OCI-LY1 (cell line): ENCODE measurements around the gene PLPP7.

Experiments
- H2AFZ ChIP-seq: fragments of 200-600 bp; sonication (generic), shearing (Covaris generic); 2 replicates; pipeline ENCODE4 v1.6.0; 2014; ENCODE audit warnings: antibody characterized with exemption, mild to moderate bottlenecking, low read length
- H3F3A ChIP-seq: fragments of 200-600 bp; sonication (generic), shearing (Covaris generic); 2 replicates; pipeline ENCODE4 v1.6.0; 2014; ENCODE audit warnings: mild to moderate bottlenecking, antibody characterized with exemption, low read length, moderate library complexity; ENCODE audit not compliant: insufficient read depth
- H3K27ac ChIP-seq: fragments of 200-600 bp; sonication (generic); 2 replicates; pipeline ENCODE4 v1.5.1; 2014; ENCODE audit warnings: low read length, mixed run types, mild to moderate bottlenecking, low read depth; ENCODE audit not compliant: poor library complexity, severe bottlenecking
- H3K27me3 ChIP-seq: fragments of 200-600 bp; sonication (generic); 2 replicates; pipeline ENCODE4 v1.6.0; 2014; ENCODE audit warnings: antibody characterized with exemption, mild to moderate bottlenecking, low read length, moderate library complexity; ENCODE audit not compliant: insufficient read depth
- H3K36me3 ChIP-seq: fragments of 200-600 bp; sonication (generic); 2 replicates; pipeline ENCODE4 v1.6.1; 2014; ENCODE audit warnings: mild to moderate bottlenecking, antibody characterized with exemption, low read length, moderate library complexity, mixed read lengths; ENCODE audit not compliant: insufficient read depth
- H3K4me1 ChIP-seq: fragments of 200-600 bp; sonication (generic); 2 replicates; pipeline ENCODE4 v1.5.1; 2014; ENCODE audit warnings: mild to moderate bottlenecking, low read length, moderate library complexity; ENCODE audit not compliant: insufficient read depth, severe bottlenecking
- H3K4me2 ChIP-seq: fragments of 200-600 bp; sonication (generic), shearing (Covaris generic); 2 replicates; pipeline ENCODE4 v1.6.1; 2014; ENCODE audit warnings: low read length
- H3K4me3 ChIP-seq: fragments of 200-600 bp; sonication (generic); 2 replicates; pipeline ENCODE4 v1.5.1; 2014; ENCODE audit warnings: low read length, low read depth, mild to moderate bottlenecking, mixed read lengths; ENCODE audit not compliant: poor library complexity, severe bottlenecking
- H3K79me2 ChIP-seq: fragments of 200-600 bp; shearing (Covaris generic); 2 replicates; pipeline ENCODE4 v1.6.1; 2016; ENCODE audit warnings: mixed run types, low read length, mixed read lengths; ENCODE audit not compliant: insufficient read depth
- H3K9ac ChIP-seq: fragments of 200-600 bp; sonication (generic), shearing (Covaris generic); 2 replicates; pipeline ENCODE4 v1.6.1; 2014; ENCODE audit warnings: mild to moderate bottlenecking, low read length, mixed read lengths
- H3K9me2 ChIP-seq: fragments of 200-600 bp; sonication (generic), shearing (Covaris generic); 2 replicates; pipeline ENCODE4 v1.6.1; 2014; ENCODE audit warnings: low read depth, mild to moderate bottlenecking, low read length, mixed read lengths
- H3K9me3 ChIP-seq: fragments of 200-600 bp; shearing (Covaris generic); 2 replicates; pipeline ENCODE4 v1.6.1; 2014; ENCODE audit warnings: low read length, mixed read lengths
- H4K20me1 ChIP-seq: fragments of 200-600 bp; sonication (generic), shearing (Covaris generic); 2 replicates; pipeline ENCODE4 v1.6.0; 2016; ENCODE audit warnings: mild to moderate bottlenecking, low read length; ENCODE audit not compliant: insufficient read depth
- CTCF ChIP-seq: fragments of 200-600 bp; sonication (generic), shearing (Covaris generic); IDR thresholded peaks from 2 replicates; pipeline ENCODE4 v1.5.1; 2017; ENCODE audit warnings: mild to moderate bottlenecking, antibody characterized with exemption, low read length, moderate library complexity, mixed read lengths
- EZH2 ChIP-seq: fragments of 200-600 bp; sonication (generic), shearing (Covaris generic); IDR thresholded peaks from 2 replicates; pipeline ENCODE4 v1.8.0; 2017; ENCODE audit warnings: borderline replicate concordance, mixed run types, mild to moderate bottlenecking, antibody characterized with exemption, low read length, moderate library complexity, mixed read lengths

The PLPP7 gene

GRCh38 chr9:131307974-131308373 lies 18.5 kb downstream of the PLPP7 start:
- no peaks in the 10 kb centered on the region for H3K9me3 ChIP-seq
- no peak overlapping the region for H3K27ac ChIP-seq
- H2AFZ ChIP-seq = no peak overlapping the region
- no peaks in the 10 kb centered on the region for H3K9me2 ChIP-seq
- no peaks in the 10 kb centered on the region for H3F3A ChIP-seq
- H3K4me3 ChIP-seq = no peak overlapping the region
- H4K20me1 ChIP-seq = no peaks in the 10 kb centered on the region
- H3K9ac ChIP-seq = no peak overlapping the region
- H3K27me3 ChIP-seq = peaks cover 12% of the 10 kb centered on the region
- no peaks in the 10 kb centered on the region for H3K4me1 ChIP-seq
- TF ChIP-seq EZH2 = no peak
- TF ChIP-seq CTCF = no peak
- no peaks in the 10 kb centered on the region for H3K36me3 ChIP-seq
- H3K4me2 ChIP-seq = no peak overlapping the region
- H3K79me2 ChIP-seq = no peaks in the 10 kb centered on the region

GRCh38 chr9:131308452-131308851 lies 18.9 kb downstream of the PLPP7 start:
- H3K9me2 ChIP-seq = no peaks in the 10 kb centered on the region
- no peak overlapping the region for H3K4me3 ChIP-seq
- peaks cover 13% of the 10 kb centered on the region for H3K27me3 ChIP-seq
- no peak overlapping the region for H3K27ac ChIP-seq
- H3F3A ChIP-seq = no peaks in the 10 kb centered on the region
- H2AFZ ChIP-seq = no peak overlapping the region
- H3K4me2 ChIP-seq = no peak overlapping the region
- no peak for TF ChIP-seq EZH2
- no peak for TF ChIP-seq CTCF
- H3K79me2 ChIP-seq = no peaks in the 10 kb centered on the region
- H3K9ac ChIP-seq = no peak overlapping the region
- no peaks in the 10 kb centered on the region for H3K36me3 ChIP-seq
- no peaks in the 10 kb centered on the region for H4K20me1 ChIP-seq
- no peaks in the 10 kb centered on the region for H3K9me3 ChIP-seq
- no peaks in the 10 kb centered on the region for H3K4me1 ChIP-seq

- peaks cover 13% of the 10 kb centered on the region for H3K27me3 ChIP-seq
- H3K4me3 ChIP-seq = no peak overlapping the region
- H3K36me3 ChIP-seq = no peaks in the 10 kb centered on the region
- H3K9me3 ChIP-seq = no peaks in the 10 kb centered on the region
- no peak overlapping the region for H3K27ac ChIP-seq
- H2AFZ ChIP-seq = no peak overlapping the region
- no peaks in the 10 kb centered on the region for H4K20me1 ChIP-seq
- H3K79me2 ChIP-seq = no peaks in the 10 kb centered on the region
- H3K9me2 ChIP-seq = no peaks in the 10 kb centered on the region
- H3K9ac ChIP-seq = no peak overlapping the region
- no peak overlapping the region for H3K4me2 ChIP-seq
- no peaks in the 10 kb centered on the region for H3F3A ChIP-seq
- TF ChIP-seq EZH2 (no peak), CTCF (no peak)
- H3K4me1 ChIP-seq = no peaks in the 10 kb centered on the region
Measured at GRCh38 chr9:131308906-131309529, 19.5 kb downstream of the PLPP7 start.
